Gastrocnemius medialis (tissue), 4 donors: ENCODE measurements around the gene B3GNT8.

Experiments used
- CTCF ChIP-seq, 5 experiments: fragments of 450-650 bp in 3 of 5; fragments of 200-600 bp in 2 of 5; sonication (generic) in 2 of 5; IDR thresholded peaks in 4 of 5; conservative IDR thresholded peaks in 1 of 5; 1 replicate in 4 of 5; 2 replicates in 1 of 5; pipeline ENCODE4 v1.5.1; 2016 to 2019; ENCODE audit warnings: antibody characterized with exemption in 5 of 5, mild to moderate bottlenecking in 3 of 5, moderate library complexity in 3 of 5
- POLR2A ChIP-seq, 2 donors: fragments of 450-650 bp; IDR thresholded peaks; one replicate each; pipeline ENCODE4 v1.6.1; 2017; ENCODE audit warnings: antibody characterized with exemption in 2 of 2, mild to moderate bottlenecking in 2 of 2, moderate library complexity in 2 of 2

DNA sequence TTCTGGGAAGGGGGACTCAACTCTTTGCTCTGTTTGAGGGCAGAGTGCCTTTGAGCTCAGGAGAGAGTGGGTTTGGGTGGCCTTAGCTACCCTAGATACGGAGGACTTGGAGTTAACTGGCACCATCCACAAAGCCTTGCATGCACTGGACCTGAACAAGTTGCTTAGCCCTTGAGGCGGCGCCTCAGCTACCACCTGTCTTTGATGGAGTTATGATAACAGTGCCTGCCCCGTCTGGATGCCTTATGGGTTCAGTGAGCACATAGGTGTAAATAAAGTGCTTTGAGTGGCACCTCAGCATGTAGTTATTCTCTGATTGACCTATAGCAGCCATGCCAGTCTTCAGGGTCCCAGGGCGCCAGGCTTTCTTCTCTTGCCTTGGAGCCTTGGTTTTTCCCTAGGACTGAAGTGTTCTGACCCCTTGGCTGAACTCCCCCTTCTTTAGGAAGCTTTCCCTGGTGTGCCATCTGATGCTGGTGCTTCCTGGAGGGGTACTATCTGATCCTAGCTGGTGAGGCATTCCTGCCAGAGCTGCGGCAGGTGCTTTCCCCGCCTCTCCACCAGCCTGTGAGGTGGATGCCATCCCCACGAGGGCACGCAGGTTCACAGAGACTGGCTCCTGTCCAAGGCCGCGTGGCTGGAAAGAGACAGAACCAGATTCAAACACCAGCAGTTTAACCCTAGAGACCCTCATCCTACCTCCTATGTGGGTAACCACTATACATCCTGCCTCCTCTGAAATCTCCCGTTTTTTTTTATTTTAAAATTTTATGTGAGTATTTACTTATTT is 23.8 kb downstream of the B3GNT8 start:
- TF ChIP-seq POLR2A (IDR thresholded peaks at IDR 0.05): no peak
- TF ChIP-seq CTCF (IDR thresholded peaks at IDR 0.05 in 4 of 5, conservative IDR thresholded peaks at IDR 0.05 in 1 of 5): no peak
